GM19240 (cell line): ENCODE data around the gene RRP8.
A peak's percentile ranks its signal among the peaks of the same experiment; 100 is the strongest.

Experiments
- DNase-seq: peaks from one replicate; pipeline ENCODE4 v3.0.0; 2011; ENCODE audit warnings: low spot score; ENCODE audit not compliant: insufficient read length

The RRP8 gene

GRCh38 chr11:6617315-6617781 is 13.9 kb upstream of the RRP8 start:
- no peak for DNase-seq

DNA sequence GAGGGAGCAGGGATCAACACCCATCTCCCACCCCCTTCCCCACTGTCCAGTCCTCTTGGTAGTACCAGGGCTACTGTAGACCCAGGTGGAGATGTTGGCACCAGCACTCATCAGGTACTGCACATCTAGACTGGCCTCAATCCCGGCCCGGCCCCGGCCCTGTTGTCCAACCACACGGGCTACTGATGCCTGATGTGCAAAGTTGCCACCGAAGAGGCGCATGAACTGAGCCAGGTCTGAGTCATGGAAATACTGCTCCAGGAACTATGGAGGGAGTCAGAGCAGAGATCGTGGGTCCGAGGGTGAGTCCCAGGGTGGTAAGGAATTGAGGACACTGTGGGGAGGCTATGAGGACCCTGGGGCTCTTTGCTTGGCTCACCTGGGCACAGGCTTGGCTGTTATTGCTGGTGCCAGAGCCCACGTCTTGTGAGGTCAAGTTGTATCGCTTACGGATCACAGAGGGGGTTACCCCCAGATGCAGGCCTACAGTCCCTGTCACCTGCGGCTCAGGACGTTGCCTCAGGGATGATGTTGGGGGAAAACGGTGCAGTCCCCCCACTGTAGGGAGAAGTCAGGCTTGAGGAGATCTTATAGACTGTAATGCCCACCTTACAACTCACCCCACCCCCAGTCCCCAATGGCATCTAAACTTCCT is 13.3 kb upstream of the RRP8 start:
- no peak for DNase-seq

GRCh38 chr11:6615882-6616585 is 12.6 kb upstream of the RRP8 start:
- no peak for DNase-seq

DNA sequence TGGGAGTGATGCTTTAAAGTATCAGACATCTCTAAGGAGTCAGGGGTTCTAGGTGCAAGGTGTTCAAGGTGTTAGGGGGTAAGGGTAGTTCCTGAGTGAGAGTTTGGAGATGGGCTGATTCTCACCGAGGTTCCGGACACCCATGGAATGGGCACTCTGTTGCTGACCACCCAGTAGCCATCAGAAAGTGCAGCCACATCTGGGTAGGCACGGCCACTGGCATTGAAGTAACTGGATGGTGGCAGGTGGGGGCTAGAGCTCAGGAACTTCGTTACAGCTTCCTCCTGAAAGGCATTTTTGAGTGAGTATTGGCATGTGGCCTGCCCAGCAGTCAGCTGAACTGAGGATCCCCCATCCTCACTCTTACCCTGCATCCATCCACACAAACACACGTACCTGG is 11.6 kb upstream of the RRP8 start:
- DNase-seq: no peak

GRCh38 chr11:6614446-6614845 is 11.0 kb upstream of the RRP8 start:
- no peak for DNase-seq

DNA sequence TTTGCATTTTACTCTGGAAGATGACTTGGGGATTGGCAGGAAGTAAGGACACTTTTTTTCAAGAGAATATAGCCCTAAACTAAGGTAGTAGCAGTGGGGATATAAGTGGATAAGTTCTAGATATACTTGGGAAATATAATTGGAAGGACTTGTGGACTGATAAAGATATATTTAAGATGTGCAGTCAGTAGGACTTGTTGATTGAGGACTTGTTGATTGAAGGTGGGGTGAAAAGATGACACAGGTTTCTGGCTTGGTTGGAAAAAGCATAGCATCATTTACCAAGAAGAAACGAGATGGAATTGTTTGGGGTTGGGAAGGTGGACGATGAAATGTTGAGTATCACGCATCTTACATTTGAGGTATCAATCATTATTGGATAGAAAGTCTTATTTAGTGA is 10.1 kb upstream of the RRP8 start:
- DNase-seq: no peak

DNA sequence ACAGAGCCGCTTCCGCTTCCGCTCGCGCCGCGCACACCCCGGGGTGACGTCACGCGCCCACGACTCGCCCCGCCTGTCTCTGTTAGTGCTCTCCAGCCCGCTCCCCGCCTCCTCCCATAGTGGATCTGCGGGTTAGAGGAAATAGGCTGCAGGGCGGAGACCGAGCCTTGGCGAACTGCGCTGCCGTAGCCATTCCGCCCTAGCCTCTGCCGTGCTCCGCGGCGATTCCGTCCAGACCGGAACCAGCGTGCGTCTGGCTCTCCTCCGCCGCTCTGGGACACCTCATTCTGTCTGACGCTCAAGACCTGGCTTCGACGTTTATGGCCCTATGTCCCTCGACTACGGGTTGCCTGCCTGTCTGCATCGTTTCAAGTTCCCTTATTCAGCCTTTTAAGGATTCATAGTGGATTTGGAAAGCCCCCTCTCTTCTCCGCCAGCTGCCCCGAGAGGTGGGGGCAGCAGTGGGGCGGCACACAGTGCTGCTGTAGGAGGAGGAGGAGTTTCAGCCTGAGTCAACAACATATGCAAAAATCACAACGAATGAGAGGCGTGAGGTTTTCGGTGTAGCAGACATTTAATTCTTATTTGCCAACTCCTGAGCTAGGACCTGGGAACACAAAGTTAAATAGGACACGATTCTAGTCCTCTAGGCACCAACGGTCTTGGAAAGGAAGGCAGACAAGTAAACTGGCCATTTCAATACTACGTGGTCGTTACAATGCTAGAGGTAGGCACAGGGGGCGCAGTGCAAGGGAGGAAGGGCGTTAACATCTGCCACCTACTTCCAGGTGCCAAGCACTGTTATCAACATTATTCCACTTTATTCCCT is 9.0 kb upstream of the RRP8 start, which contains the start of gene TAF10:
TSS of gene TAF10 (minus strand) at position 4 of the 829 bp plus-strand sequence. CDS start 27 bp downstream, outside the sequence.
- peak; percentile 69 for DNase-seq

DNA sequence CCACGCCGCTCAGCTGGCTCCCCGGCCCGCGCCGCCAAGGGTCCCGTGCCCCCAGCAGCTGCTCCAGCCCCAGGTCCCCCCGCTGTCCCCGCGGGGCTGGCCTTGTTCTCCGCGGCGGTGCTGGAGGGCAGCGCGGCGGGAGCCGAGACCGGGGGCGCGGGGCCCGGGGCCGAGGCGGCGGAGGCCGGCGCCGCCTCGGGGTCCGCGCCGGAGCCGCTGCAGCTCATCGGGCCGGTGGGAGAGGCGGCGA is 8.5 kb upstream of the RRP8 start:
- no peak for DNase-seq

DNA sequence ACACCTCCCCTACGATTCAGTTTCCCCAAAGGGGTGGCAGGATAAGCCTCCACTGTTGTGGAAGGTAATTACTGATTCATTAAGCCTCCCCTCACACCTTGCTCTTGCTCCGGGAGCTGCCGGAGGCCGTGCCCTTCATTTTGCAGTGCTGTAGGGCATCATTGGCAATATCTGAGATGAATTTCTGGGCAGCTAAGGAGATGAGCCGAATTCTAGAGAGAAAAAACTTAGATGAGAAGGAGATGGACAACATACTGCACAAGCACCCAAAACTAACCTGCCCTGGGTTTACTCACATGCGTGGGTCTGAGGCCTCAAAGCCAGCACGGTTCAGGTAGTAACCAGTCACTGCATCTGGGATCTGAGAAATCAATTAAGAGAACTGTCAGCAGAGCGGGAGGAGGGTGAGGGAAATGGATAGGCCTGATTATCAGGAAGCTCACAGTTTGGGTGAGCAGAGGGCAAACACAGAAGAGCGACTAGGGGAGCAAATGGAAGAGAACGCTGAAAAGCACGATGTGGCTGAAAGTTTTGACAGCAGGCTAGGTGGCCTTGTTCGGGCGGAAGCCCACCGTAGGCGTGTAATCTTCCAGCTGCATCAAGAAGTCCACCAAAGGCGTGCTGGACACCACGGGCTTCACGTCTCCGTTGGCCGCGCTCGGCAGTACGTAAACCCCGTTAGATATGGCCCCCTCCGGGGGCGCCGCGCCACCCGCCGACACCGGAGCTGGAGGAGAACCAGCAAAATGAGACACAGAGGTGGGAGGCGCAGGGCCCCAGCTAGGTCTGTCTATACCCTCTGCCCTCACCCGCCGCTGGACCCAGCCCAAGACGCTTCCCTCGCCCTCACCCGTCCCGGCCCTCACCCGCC is 7.9 kb upstream of the RRP8 start:
- no peak for DNase-seq

GRCh38 chr11:6610591-6610990 is 7.2 kb upstream of the RRP8 start:
- DNase-seq: no peak

DNA sequence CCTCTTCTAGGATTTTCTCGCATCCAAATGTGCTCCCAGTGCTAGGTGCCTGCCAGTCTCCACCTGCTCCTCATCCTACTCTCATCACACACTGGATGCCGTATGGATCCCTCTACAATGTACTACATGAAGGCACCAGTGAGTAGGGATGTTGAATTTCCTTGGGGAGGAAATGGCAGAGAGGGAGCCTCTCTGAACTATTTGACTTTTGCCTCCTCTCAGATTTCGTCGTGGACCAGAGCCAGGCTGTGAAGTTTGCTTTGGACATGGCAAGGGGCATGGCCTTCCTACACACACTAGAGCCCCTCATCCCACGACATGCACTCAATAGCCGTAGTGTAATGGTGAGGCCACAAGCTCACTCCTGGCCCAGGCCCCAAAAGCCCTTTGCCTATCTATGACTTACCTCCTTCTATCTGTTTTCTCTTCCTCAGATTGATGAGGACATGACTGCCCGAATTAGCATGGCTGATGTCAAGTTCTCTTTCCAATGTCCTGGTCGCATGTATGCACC is 6.1 kb upstream of the RRP8 start:
- DNase-seq: no peak

DNA sequence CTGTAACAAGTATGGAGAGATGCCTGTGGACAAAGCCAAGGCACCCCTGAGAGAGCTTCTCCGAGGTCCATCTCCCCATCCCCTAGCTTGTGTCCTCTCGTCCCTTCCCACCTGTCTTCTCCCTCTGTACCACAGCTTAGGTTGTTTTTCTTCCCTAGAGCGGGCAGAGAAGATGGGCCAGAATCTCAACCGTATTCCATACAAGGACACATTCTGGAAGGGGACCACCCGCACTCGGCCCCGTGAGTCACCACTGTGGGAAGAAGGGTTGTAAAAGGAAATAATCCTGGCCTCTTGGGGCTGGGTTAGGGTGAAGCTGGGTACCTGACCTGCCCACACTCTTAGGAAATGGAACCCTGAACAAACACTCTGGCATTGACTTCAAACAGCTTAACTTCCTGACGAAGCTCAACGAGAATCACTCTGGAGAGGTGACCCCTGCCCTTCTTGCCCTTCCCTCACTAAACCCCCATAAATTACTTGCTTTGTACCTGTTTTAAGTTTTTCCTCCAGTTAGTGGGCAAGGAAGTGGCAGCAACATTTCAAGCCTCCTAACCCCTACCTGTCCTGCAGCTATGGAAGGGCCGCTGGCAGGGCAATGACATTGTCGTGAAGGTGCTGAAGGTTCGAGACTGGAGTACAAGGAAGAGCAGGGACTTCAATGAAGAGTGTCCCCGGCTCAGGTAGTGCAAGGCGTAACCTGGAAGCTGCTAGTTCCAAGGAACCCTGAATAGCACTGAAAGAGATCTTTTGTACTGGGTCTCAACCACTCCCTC is 5.5 kb upstream of the RRP8 start:
- no peak for DNase-seq

- no peak for DNase-seq
Measured at GRCh38 chr11:6608011-6608410, 4.6 kb upstream of the RRP8 start.

DNA sequence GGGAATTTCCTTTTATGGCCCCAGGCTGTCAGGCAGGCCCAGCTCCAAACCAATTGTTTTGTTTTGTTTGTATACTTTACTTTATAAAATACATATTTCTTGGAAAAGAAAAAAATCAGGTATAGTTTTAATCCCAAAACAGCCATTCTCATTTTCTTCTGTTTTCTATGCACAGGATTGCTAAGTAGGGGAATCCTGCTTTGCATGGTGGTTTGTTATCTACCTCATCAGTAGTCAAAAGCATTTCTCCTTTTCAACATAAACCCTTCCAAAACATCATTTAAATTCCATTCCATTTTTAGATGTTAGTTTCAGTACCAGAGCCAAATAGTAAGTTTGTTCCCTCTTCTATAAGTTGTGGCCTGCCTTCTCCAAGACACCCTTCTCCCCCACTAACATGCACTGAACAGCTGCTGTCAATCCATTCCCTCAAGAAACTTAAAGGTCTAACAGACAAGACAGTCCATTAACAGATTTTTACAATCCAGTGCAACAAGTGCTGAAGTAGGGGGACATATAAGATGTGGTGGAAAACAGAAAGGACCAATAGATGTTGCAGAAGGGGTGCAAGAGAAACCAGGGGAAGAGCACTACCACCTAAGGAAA is 3.9 kb upstream of the RRP8 start:
- DNase-seq: no peak

DNA sequence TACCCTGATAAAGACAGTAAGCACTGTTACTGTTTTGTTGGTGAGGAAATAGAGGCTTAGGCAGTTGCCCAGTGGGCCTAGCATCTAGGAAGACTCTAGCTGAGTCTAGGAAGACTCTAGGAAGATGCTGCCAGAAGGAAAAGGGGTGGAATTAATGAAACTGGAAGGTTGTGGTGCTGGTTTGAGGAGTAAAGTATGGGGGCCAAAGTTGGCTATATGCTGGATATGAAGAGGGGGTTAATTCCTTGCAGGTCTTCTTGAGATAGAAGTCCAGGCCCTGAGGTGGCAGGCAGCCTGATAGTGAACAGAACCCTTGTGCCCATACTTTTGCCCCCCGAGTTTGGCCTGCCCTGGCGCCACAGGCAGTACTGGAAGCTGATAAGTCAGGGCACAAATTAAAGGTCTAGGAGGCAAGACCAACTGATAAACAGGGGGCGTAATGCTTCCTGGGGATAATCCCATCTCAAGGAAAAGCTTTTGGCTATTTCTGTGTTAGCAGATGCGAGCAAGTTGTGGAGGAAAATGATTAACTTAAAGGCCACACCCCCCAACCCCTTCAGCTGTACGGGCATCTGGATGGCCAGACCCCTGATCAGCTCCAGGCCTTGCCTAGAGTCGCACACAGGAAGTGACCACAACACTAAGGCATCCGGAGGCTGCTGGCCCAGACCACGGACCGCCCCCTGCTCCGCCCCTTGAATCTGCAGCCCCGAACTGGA is 3.2 kb upstream of the RRP8 start:
- peak; percentile 56 for DNase-seq

GRCh38 chr11:6604790-6605189 is 1.4 kb upstream of the RRP8 start:
- no peak for DNase-seq

- DNase-seq: no peak
Measured at GRCh38 chr11:6604081-6604626, 738 bp upstream of the RRP8 start.

DNA sequence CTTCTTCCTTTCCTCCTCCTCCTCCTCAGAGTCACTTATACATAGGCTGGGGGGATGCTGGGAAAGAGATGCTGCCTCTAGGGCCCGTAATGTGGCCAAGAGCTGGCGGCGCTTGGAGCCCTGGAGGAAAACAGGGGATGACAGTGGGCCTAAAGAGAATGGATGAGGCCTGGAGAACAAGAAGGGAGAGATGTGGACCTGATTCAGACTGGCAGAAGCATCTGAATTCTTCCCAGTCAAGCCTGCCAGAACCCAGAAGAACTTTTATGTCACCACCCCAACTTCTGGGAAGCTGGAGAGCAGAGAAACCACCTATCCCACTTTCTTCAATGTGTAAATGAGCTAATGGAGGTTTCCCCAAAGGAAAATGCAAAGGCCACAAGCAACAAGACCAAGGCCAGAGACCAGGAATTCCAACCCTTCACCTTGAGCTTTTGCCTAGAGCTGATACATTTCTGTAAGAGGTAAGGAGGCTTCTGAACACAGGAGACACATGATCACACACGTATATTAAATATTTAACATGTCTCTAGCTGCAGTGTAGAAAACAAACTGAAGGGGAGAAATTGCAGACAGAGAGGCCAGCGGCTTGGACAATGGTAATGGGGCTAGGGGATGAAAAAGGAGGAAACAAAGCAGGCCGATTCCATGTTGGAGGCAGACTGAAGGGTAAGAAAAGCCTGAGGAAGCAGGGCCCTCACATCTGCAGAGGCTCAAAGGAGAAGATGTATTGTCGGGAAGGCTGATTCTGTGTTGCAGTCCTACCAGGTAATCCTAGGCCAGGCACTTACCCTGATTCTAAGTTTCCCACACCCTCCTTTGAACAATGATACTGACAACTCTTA is 1.1 kb downstream of the RRP8 start:
- DNase-seq: no peak
